ENCODE measurements around the gene KHDC4. TPM values are rescaled to one million over a fixed set of nuclear protein-coding genes. Genes with fewer than 3 reads are reported as not detected.
A peak's percentile ranks its signal among the peaks of the same experiment; 100 is the strongest.

KHDC4 gene
- total RNA-seq, 1 experiment from 2014 or later, result 57.7 TPM

DNA sequence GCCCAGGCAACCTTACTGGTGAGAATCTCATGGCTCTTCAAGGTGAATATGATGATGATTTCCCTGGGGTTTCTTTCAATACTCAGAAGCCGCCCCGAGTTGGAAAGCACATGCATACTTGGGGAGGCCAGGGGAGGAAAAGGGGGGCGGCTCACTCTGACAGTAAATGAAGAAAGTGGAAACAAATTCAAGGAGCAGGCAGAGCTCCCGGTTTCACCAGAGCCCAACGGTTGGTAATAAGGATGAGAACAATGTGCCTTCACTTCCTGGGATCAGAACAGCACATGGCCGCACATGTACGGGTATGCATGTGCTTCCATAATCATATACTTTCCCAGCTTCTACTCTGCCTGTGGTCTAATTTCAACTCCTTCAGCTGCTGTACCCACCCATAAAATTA is 47.9 kb upstream of the KHDC4 start:
- DNase-seq, result no peak
- Histone ChIP-seq H3K18ac (ENCODE audit: insufficient read length, low read depth, low read length) (no peak overlapping the region), H3K79me1 (ENCODE audit: insufficient read depth, low read depth, low read length, poor library complexity, severe bottlenecking) (no peaks in the 10 kb centered on the region), H4K5ac (ENCODE audit: insufficient read length, low read depth, low read length) (no peak overlapping the region), H3K4ac (ENCODE audit: low read depth, low read length) (no peak overlapping the region), H3K9ac (ENCODE audit: extremely low read depth, insufficient read length, low read length) (no peak overlapping the region), H2BK12ac (ENCODE audit: insufficient read length, low read depth, low read length) (no peak overlapping the region), H2AFZ (ENCODE audit: low read length) (no peak overlapping the region), H4K91ac (ENCODE audit: insufficient read length, low read depth, low read length) (no peak overlapping the region), H2AK5ac (ENCODE audit: insufficient read length, low read length) (no peak overlapping the region), H2BK5ac (ENCODE audit: insufficient read length, low read length) (no peak overlapping the region), H3K23ac (ENCODE audit: insufficient read length, low read depth, low read length) (no peak overlapping the region), H4K8ac (replicated peaks; ENCODE audit: insufficient read length, low read depth, low read length) (no peak overlapping the region), H3K27ac (ENCODE audit: insufficient read length, low read depth, low read length) (no peak overlapping the region), H2BK15ac (ENCODE audit: low read depth, low read length) (no peak overlapping the region), H4K20me1 (ENCODE audit: control insufficient read depth, insufficient read depth, insufficient read length) (no peaks in the 10 kb centered on the region), H3K14ac (ENCODE audit: insufficient read depth, low read length) (no peak overlapping the region), H3K4me2 (ENCODE audit: insufficient read depth, insufficient read length, low read length) (no peak overlapping the region), H3K23me2 (ENCODE audit: insufficient read length, low read depth, low read length, poor library complexity, severe bottlenecking) (peaks cover 13% of the 10 kb centered on the region), H3K9me3 (ENCODE audit: control insufficient read depth, low read depth, low read length) (no peaks in the 10 kb centered on the region), H3K27me3 (ENCODE audit: insufficient read depth, low read length) (no peaks in the 10 kb centered on the region), H3T11ph (ENCODE audit: low read length) (no peak overlapping the region), H3K56ac (ENCODE audit: insufficient read length, low read depth, low read length) (no peak overlapping the region), H3K4me1 (ENCODE audit: insufficient read depth, low read length) (peaks cover 3% of the 10 kb centered on the region; the same call in 1 of the 2 replicates), H2BK20ac (ENCODE audit: low read depth, low read length, poor library complexity, severe bottlenecking) (no peak overlapping the region), H2BK120ac (ENCODE audit: low read depth, low read length, poor library complexity, severe bottlenecking) (no peak overlapping the region), H3K79me2 (ENCODE audit: insufficient read depth, low read length) (no peaks in the 10 kb centered on the region; the same call in 1 of the 2 replicates)
- peak overlapping the region in 1 of 3 experiments; percentile 8; a peak in 1 of 7 replicates for H3K27ac Mint-ChIP-seq
- TF ChIP-seq, protein P1, sequence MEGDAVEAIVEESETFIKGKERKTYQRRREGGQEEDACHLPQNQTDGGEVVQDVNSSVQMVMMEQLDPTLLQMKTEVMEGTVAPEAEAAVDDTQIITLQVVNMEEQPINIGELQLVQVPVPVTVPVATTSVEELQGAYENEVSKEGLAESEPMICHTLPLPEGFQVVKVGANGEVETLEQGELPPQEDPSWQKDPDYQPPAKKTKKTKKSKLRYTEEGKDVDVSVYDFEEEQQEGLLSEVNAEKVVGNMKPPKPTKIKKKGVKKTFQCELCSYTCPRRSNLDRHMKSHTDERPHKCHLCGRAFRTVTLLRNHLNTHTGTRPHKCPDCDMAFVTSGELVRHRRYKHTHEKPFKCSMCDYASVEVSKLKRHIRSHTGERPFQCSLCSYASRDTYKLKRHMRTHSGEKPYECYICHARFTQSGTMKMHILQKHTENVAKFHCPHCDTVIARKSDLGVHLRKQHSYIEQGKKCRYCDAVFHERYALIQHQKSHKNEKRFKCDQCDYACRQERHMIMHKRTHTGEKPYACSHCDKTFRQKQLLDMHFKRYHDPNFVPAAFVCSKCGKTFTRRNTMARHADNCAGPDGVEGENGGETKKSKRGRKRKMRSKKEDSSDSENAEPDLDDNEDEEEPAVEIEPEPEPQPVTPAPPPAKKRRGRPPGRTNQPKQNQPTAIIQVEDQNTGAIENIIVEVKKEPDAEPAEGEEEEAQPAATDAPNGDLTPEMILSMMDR (conservative IDR thresholded peaks at IDR 0.05), result no peak
- H3K4me1 Mint-ChIP-seq, result peaks cover 60 to 69% of the 10 kb centered on the region in 2 experiments
- H3K9me3 Mint-ChIP-seq, result no peaks in the 10 kb centered on the region
- WGBS (ENCODE audit: extremely low coverage, insufficient read length, low lambda C conversion rate), result no CpG with 5 or more reads among the region's 7 CpGs
- peaks cover 0 to 2% (median 2%) of the 10 kb centered on the region in 3 experiments; a peak in 2 of 7 replicates for H3K36me3 Mint-ChIP-seq (ENCODE audit: insufficient read depth in 1 of 3, low read depth in 3 of 3)
- 0 out of 5 replicates have a peak overlapping the region, but pooled peaks of 1 of the 2 experiments have one; percentile 41 for H3K4me3 Mint-ChIP-seq
- H3K27me3 Mint-ChIP-seq (ENCODE audit: low read depth), result no peaks in the 10 kb centered on the region

Measured in H9 (cell line).